Activated naive CD4-positive, alpha-beta T cell treated with anti-CD3 and anti-CD28 coated beads for 36 hours (primary cell): ENCODE measurements around the gene CBR1. TPM values are rescaled to one million over a fixed set of nuclear protein-coding genes. Genes with fewer than 3 reads are reported as not detected.
"Not testable (repeated sequence)": the region's sequence is repeated elsewhere in the genome, so short reads cannot be mapped to it uniquely, and the experiment has no call there.

Experiments
- CTCF ChIA-PET: fragments of 350-600 bp; sonication (Branson Sonifier 250); formaldehyde crosslinking; loops from one replicate; lab custom pipeline; 2021; ENCODE audit warnings: antibody characterized with exemption; lab: Charles Lee
- DNase-seq: peaks from one replicate; pipeline ENCODE4 v3.0.0-alpha.2; 2020
- H3K27ac Mint-ChIP-seq: one replicate; pipeline ENCODE4 v1.8.0; 2021; ENCODE audit warnings: mild to moderate bottlenecking, mixed read lengths
- H3K27me3 Mint-ChIP-seq: one replicate; pipeline ENCODE4 v1.8.0; 2021; ENCODE audit warnings: low read depth, mixed read lengths
- H3K36me3 Mint-ChIP-seq: one replicate; pipeline ENCODE4 v1.8.0; 2021; ENCODE audit warnings: low read depth, mixed read lengths
- H3K4me1 Mint-ChIP-seq: one replicate; pipeline ENCODE4 v1.8.0; 2021; ENCODE audit warnings: low read depth, mixed read lengths
- H3K4me3 Mint-ChIP-seq: one replicate; pipeline ENCODE4 v1.8.0; 2021; ENCODE audit warnings: mild to moderate bottlenecking, moderate library complexity, mixed read lengths
- H3K9me3 Mint-ChIP-seq: one replicate; pipeline ENCODE4 v1.8.0; 2021; ENCODE audit warnings: mixed read lengths
- intact Hi-C: fragments of 100-400 bp; cut with micrococcal nuclease; formaldehyde crosslinking; loops from one replicate; pipeline ENCODE4 v1.15.1; 2023
- total RNA-seq, 2 experiments: library from RNA; stranded (reverse); gene quantifications; one replicate each; pipeline ENCODE4 v1.2.3, GENCODE V29; 2021

Gene CBR1
- total RNA-seq, 2 experiments from 2014 or later, result 27.7 to 30.4 TPM

DNA sequence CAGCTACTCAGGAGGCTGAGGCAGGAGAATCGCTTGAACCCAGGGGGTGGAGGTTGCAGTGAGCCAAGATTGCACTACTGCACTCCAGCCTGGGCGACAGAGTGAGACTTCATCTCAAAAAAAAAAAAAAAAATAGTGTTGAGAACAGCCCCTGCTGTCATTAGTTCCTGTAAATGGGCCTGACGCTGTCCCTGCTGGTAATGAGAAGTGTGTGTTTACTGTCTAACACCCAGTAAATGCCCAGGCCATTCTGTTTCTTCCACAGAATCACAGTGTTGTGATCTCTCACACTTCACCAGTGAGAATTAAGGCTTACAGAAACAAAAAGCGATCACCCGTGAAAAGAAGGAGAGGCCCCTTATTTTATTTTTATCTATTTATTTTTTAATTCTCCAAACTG lies 4.1 kb downstream of the CBR1 start:
- H3K27me3 Mint-ChIP-seq, intact Hi-C loops, H3K9me3 Mint-ChIP-seq, H3K4me3 Mint-ChIP-seq, DNase-seq, H3K27ac Mint-ChIP-seq: not testable (repeated sequence)
- Mint-ChIP-seq H3K36me3 (peaks cover 29% of the 10 kb centered on the region), H3K4me1 (peaks cover 56% of the 10 kb centered on the region)
- CTCF ChIA-PET, result interaction anchor here (0.7 to 1.9 kb wide), 2 partner anchors 39 to 895 kb away, joined by 3 to 5 read pairs; no protein-coding TSS in a partner anchor

GRCh38 chr21:36075171-36075570 lies 5.3 kb downstream of the CBR1 start:
- no peak for DNase-seq
- Mint-ChIP-seq H3K4me1 (peaks cover 59% of the 10 kb centered on the region), H3K27ac (no peak overlapping the region), H3K4me3 (no peak overlapping the region), H3K36me3 (peaks cover 25% of the 10 kb centered on the region), H3K9me3 (no peaks in the 10 kb centered on the region), H3K27me3 (no peaks in the 10 kb centered on the region)
- intact Hi-C loops, result no loop called here
- CTCF ChIA-PET, result no interaction called here

DNA sequence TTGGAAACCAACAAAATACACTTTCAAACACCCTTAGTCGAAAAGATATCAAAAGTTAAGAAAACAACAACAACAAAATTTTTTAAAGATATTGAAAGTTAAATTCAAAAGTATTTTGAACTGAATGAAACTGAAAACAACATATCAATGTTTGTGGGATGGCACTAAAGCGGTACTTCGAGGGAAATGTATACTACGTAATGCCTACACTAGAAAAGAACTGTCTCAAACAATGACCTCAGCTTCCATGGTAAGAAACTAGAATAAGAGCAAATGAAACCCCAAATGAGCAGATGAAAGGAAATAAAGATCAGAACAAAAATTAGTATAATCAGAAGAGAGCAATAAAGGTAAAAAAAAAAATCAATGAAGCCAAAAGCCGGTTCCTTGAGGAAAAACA lies 6.1 kb downstream of the CBR1 start:
- Mint-ChIP-seq H3K9me3 (no peaks in the 10 kb centered on the region), H3K4me3 (no peak overlapping the region), H3K27ac (no peak overlapping the region), H3K4me1 (peaks cover 52% of the 10 kb centered on the region), H3K36me3 (peaks cover 25% of the 10 kb centered on the region), H3K27me3 (no peaks in the 10 kb centered on the region)
- CTCF ChIA-PET, result interaction anchor here (0.7 to 1.7 kb wide), 3 partner anchors 49 to 1010 kb away, joined by 3 to 9 read pairs (median 4); no protein-coding TSS in a partner anchor
- no peak for DNase-seq
- intact Hi-C loops, result no loop called here

GRCh38 chr21:36076878-36077655 lies 7.2 kb downstream of the CBR1 start:
- Mint-ChIP-seq H3K4me3 (no peak overlapping the region), H3K27me3 (no peaks in the 10 kb centered on the region), H3K9me3 (no peaks in the 10 kb centered on the region), H3K27ac (no peak overlapping the region), H3K4me1 (peaks cover 42% of the 10 kb centered on the region), H3K36me3 (peaks cover 15% of the 10 kb centered on the region)
- no peak for DNase-seq
- CTCF ChIA-PET, result interaction anchor here (0.6 to 1.7 kb wide), 3 partner anchors 48 to 75 kb away, joined by 3 to 9 read pairs (median 4); no protein-coding TSS in a partner anchor
- intact Hi-C loops, result no loop called here

DNA sequence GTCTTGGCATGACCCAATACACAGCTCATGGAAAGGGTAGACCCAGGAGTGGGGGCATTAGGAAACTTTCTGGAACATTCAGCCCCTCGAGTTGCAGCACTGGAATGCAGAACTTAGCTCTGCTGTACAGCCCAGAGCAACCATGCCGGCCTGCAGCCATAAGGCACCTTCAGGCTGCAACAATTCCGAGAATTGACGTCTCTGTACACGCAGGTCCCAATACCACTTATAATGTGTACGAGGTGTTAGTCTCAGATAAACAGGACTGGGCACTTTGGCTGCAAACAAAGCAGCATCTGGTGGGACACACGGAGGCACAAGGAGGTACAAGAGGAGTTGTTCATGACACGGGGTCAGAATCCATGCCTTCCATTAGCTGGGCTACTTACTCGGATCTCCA lies 7.9 kb downstream of the CBR1 start:
- Mint-ChIP-seq H3K9me3 (no peaks in the 10 kb centered on the region), H3K4me3 (no peak overlapping the region), H3K4me1 (peaks cover 39% of the 10 kb centered on the region), H3K36me3 (peaks cover 8% of the 10 kb centered on the region), H3K27ac (no peak overlapping the region), H3K27me3 (no peaks in the 10 kb centered on the region)
- no peak for DNase-seq
- CTCF ChIA-PET, result interaction anchor here (0.9 to 1.7 kb wide), 3 partner anchors 8 to 47 kb away, joined by 3 to 9 read pairs (median 4); partner anchors contain the start of gene CBR1
- intact Hi-C loops, result no loop called here

DNA sequence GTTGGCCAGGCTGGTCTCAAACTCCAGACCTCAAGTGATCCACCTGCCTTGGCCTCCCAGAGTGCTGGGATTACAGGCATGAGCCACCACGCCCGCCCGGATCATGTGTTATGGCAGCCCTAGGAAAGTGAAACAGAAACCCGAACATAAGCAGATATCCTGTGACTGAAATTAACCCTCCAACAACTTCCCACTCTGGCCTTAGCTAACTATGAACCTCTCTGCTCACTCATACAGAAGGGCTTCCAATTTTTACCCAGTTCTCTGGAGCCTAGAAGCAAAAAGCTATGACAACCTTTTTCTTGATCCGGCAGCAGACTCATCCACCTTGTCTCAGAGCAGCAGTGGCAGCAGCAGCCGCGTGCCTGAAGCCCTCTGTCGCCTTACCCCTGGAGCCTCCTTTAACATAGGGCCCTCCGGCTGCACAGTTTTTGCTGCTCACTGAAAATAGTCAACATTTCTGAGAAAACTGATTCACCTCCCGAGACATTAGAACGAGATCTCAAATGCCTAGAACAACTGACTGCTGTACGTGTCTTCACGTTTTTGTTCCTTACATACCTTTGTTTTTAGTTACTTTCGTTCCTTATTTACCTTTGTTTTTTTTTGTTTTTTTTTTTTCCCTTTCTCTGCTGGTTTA lies 9.3 kb downstream of the CBR1 start:
- peaks cover 2% of the 10 kb centered on the region for H3K36me3 Mint-ChIP-seq
- no peaks in the 10 kb centered on the region for H3K9me3 Mint-ChIP-seq
- H3K27ac Mint-ChIP-seq, result peak overlapping the region; percentile 82
- H3K4me3 Mint-ChIP-seq, result peak overlapping the region; percentile 51
- intact Hi-C loops, result loop anchor here (1.0 kb wide), 2 partner anchors 10 to 19 kb away; partner anchors contain the start of gene SETD4
- CTCF ChIA-PET, result interaction anchor here (1.2 kb wide), 1 partner anchor 33 kb away, joined by 3 read pairs; no protein-coding TSS in a partner anchor
- H3K4me1 Mint-ChIP-seq, result peaks cover 33% of the 10 kb centered on the region
- DNase-seq, result peak; percentile 69
- no peaks in the 10 kb centered on the region for H3K27me3 Mint-ChIP-seq

GRCh38 chr21:36079671-36080070 lies 9.8 kb downstream of the CBR1 start:
- Mint-ChIP-seq H3K36me3 (peaks cover 2% of the 10 kb centered on the region), H3K4me1 (peaks cover 33% of the 10 kb centered on the region), H3K4me3 (peak overlapping the region; percentile 51), H3K9me3 (no peaks in the 10 kb centered on the region), H3K27ac (peak overlapping the region; percentile 82), H3K27me3 (no peaks in the 10 kb centered on the region)
- DNase-seq, result no peak
- CTCF ChIA-PET, result no interaction called here
- intact Hi-C loops, result loop anchor here (1.0 kb wide), 2 partner anchors 10 to 19 kb away; partner anchors contain the start of gene SETD4

- Mint-ChIP-seq H3K36me3 (peaks cover 2% of the 10 kb centered on the region), H3K4me3 (no peak overlapping the region), H3K27ac (peak overlapping the region; percentile 82), H3K4me1 (peaks cover 33% of the 10 kb centered on the region), H3K27me3 (no peaks in the 10 kb centered on the region), H3K9me3 (no peaks in the 10 kb centered on the region)
- DNase-seq, result no peak
- CTCF ChIA-PET, result interaction anchor here (1.2 kb wide), 1 partner anchor 32 kb away, joined by 3 read pairs; no protein-coding TSS in a partner anchor
- intact Hi-C loops, result no loop called here
Observed at GRCh38 chr21:36080386-36080785, 10.6 kb downstream of the CBR1 start.

DNA sequence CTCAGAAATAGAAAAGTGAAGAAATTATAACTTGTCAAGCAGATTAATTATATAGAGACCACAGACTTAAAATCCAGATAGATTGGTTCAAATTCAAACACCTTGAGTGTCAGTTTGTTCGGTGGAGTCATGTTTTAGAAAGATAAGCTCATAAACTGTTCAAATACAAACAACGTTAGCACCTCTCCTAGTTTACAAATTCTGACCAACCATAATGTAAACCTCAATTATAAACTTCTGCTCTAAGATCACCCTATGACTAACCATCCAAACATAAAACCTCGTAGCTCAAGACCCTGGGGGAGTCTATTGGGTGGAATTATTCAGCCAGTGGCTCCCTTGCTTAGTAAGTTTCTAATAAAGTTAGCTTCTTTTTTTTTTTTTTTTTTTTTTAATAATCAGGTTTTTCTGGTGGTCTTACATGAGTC lies 12.4 kb downstream of the CBR1 start:
- CTCF ChIA-PET, result interaction anchor here (0.7 to 1.2 kb wide), 2 partner anchors 30 to 43 kb away, joined by 4 to 5 read pairs; no protein-coding TSS in a partner anchor
- H3K27ac Mint-ChIP-seq, result no peak overlapping the region

DNA sequence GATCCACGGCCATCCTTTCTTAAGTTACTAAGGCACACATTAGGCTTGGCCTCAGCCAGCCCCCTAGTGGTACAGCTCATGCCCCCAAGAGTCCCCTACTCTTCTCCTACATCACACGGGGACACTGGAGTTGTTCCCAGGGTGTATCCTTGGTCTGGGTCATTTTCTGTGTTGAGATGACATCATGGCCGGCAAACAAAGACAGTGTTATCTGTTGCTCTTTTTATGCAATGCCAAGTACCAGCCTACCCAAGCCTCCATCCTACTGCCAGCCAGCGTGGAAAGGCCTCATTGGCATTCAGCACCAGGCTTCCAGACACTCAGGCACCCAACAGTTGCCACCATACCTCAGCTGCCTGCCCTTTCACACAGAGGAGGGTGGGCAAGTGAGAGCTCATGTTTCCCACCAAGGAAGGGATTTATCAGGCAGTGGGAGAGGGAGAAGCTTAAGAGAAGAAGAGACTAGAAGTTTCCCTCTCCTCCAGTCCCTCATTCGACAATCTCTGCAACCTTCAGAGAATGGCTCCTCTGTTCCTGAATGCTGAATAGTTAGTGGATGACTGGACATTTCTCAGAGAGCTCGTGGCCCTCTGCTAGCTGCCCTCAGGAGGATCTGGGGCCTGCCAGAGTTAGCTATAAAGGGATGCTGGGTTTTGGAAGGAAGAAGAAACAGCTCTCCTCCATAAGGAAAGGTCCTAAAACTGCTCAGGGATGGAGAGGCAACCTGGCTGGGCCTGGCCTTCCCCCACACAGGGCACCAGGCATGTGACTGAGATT lies 17.7 kb downstream of the CBR1 start:
- Mint-ChIP-seq H3K4me1 (peaks cover 2% of the 10 kb centered on the region), H3K9me3 (no peaks in the 10 kb centered on the region), H3K36me3 (no peaks in the 10 kb centered on the region), H3K27ac (no peak overlapping the region), H3K4me3 (no peak overlapping the region), H3K27me3 (no peaks in the 10 kb centered on the region)
- no peak for DNase-seq
- intact Hi-C loops, result no loop called here
- CTCF ChIA-PET, result interaction anchor here (1.3 kb wide), 1 partner anchor 21 kb away, joined by 3 read pairs; no protein-coding TSS in a partner anchor

More for the DNA sequence above, 12.4 kb downstream of the CBR1 start:
- no peaks in the 10 kb centered on the region for H3K9me3 Mint-ChIP-seq
- H3K4me3 Mint-ChIP-seq, result no peak overlapping the region
- no peak for DNase-seq
- H3K36me3 Mint-ChIP-seq, result no peaks in the 10 kb centered on the region
- H3K4me1 Mint-ChIP-seq, result peaks cover 22% of the 10 kb centered on the region
- intact Hi-C loops, result no loop called here
- no peaks in the 10 kb centered on the region for H3K27me3 Mint-ChIP-seq

GRCh38 chr21:36089946-36090345 lies 20.1 kb downstream of the CBR1 start:
- CTCF ChIA-PET, result no interaction called here
- peaks cover 8% of the 10 kb centered on the region for H3K36me3 Mint-ChIP-seq
- no peak overlapping the region for H3K27ac Mint-ChIP-seq
- DNase-seq, result no peak
- H3K27me3 Mint-ChIP-seq, result peaks cover 3% of the 10 kb centered on the region
- H3K9me3 Mint-ChIP-seq, result peaks cover 6% of the 10 kb centered on the region
- intact Hi-C loops, result no loop called here
- no peak overlapping the region for H3K4me3 Mint-ChIP-seq
- peaks cover 2% of the 10 kb centered on the region for H3K4me1 Mint-ChIP-seq

- intact Hi-C loops, result no loop called here
- no peak overlapping the region for H3K27ac Mint-ChIP-seq
- H3K9me3 Mint-ChIP-seq, result peaks cover 8% of the 10 kb centered on the region
- DNase-seq, result no peak
- H3K36me3 Mint-ChIP-seq, result peaks cover 8% of the 10 kb centered on the region
- no peak overlapping the region for H3K4me3 Mint-ChIP-seq
- CTCF ChIA-PET, result no interaction called here
- no peaks in the 10 kb centered on the region for H3K4me1 Mint-ChIP-seq
- peaks cover 3% of the 10 kb centered on the region for H3K27me3 Mint-ChIP-seq
Observed at GRCh38 chr21:36092681-36093080, 22.9 kb downstream of the CBR1 start.
